CD4-positive, alpha-beta memory T cell (primary cell): ENCODE results near the gene TMEM252. TPM values are rescaled to one million over a fixed set of nuclear protein-coding genes. Genes with fewer than 3 reads are reported as not detected.

Experiments
- CTCF ChIA-PET: fragments of 350-600 bp; sonication (Branson Sonifier 250); formaldehyde crosslinking; loops from one replicate; lab custom pipeline; 2021; ENCODE audit warnings: inconsistent platforms; ENCODE audit not compliant: partially characterized antibody; lab: Charles Lee
- POLR2A ChIA-PET: fragments of 350-600 bp; sonication (Branson Sonifier 250); formaldehyde crosslinking; loops from one replicate; lab custom pipeline; 2021; ENCODE audit not compliant: partially characterized antibody; lab: Charles Lee
- DNase-seq, 5 donors: peaks; one replicate each; pipeline versions ENCODE4 v3.0.0 to v3.0.0-alpha.2; 2020 to 2022; ENCODE audit warnings: mixed read lengths in 1 of 5
- H3K27ac ChIP-seq: one replicate; pipeline ENCODE4 v1.7.0; 2013; ENCODE audit warnings: low read depth, low read length
- H3K27me3 ChIP-seq: 2 replicates; pipeline ENCODE4 v1.7.0; 2013; ENCODE audit warnings: mild to moderate bottlenecking, low read length, moderate library complexity; ENCODE audit not compliant: insufficient read depth
- H3K36me3 ChIP-seq: 2 replicates; pipeline ENCODE4 v1.7.0; 2013; ENCODE audit warnings: mild to moderate bottlenecking, low read length, moderate library complexity; ENCODE audit not compliant: insufficient read depth
- H3K4me1 ChIP-seq: 2 replicates; pipeline ENCODE4 v1.7.0; 2013; ENCODE audit warnings: mild to moderate bottlenecking, low read length, moderate library complexity; ENCODE audit not compliant: insufficient read depth
- H3K4me3 ChIP-seq, 2 donors: one replicate each; pipeline ENCODE4 v1.7.0; 2013; ENCODE audit warnings: low read length in 2 of 2, mild to moderate bottlenecking in 1 of 2
- H3K9me3 ChIP-seq, 2 donors: one replicate each; pipeline ENCODE4 v1.7.0; 2013; ENCODE audit warnings: low read length in 2 of 2, control low read depth in 1 of 2; ENCODE audit not compliant: control insufficient read depth in 1 of 2
- H3K27ac Mint-ChIP-seq, 7 donors: one replicate each; pipeline ENCODE4 v1.8.0; 2020 to 2021; ENCODE audit warnings: mixed read lengths in 7 of 7, mild to moderate bottlenecking in 6 of 7, inconsistent platforms in 3 of 7, moderate library complexity in 3 of 7
- H3K27me3 Mint-ChIP-seq, 2 donors: one replicate each; pipeline ENCODE4 v1.8.0; 2020 to 2021; ENCODE audit warnings: mixed read lengths in 2 of 2
- H3K36me3 Mint-ChIP-seq, 2 donors: one replicate each; pipeline ENCODE4 v1.8.0; 2020 to 2021; ENCODE audit warnings: mixed read lengths in 2 of 2, inconsistent platforms in 1 of 2, mild to moderate bottlenecking in 1 of 2
- H3K4me1 Mint-ChIP-seq, 4 donors: one replicate each; pipeline ENCODE4 v1.8.0; 2020 to 2021; ENCODE audit warnings: mixed read lengths in 4 of 4, mild to moderate bottlenecking in 1 of 4
- H3K4me3 Mint-ChIP-seq, 8 donors: one replicate each; pipeline ENCODE4 v1.8.0; 2020 to 2021; ENCODE audit warnings: mixed read lengths in 8 of 8, mild to moderate bottlenecking in 7 of 8, moderate library complexity in 6 of 8, inconsistent platforms in 3 of 8
- H3K9me3 Mint-ChIP-seq, 8 donors: one replicate each; pipeline ENCODE4 v1.8.0; 2020 to 2021; ENCODE audit warnings: mixed read lengths in 8 of 8, mild to moderate bottlenecking in 5 of 8, inconsistent platforms in 3 of 8, moderate library complexity in 1 of 8
- intact Hi-C: fragments of 100-400 bp; cut with micrococcal nuclease; formaldehyde crosslinking; loops from one replicate; pipeline ENCODE4 v1.15.1; 2023
- polyA plus RNA-seq, 2 donors: library from polyadenylated mRNA; unstranded; fragments of 300-500 nt; fragmentation: Illumina TruSeq; gene quantifications; one replicate each; pipeline ENCODE4 v1.2.3, GENCODE V29; 2021
- total RNA-seq, 2 experiments: library from RNA; stranded (reverse); gene quantifications; one replicate each; pipeline ENCODE4 v1.2.3, GENCODE V29; 2021

The TMEM252 gene
- total RNA-seq (not detected), polyA plus RNA-seq (not detected)

DNA sequence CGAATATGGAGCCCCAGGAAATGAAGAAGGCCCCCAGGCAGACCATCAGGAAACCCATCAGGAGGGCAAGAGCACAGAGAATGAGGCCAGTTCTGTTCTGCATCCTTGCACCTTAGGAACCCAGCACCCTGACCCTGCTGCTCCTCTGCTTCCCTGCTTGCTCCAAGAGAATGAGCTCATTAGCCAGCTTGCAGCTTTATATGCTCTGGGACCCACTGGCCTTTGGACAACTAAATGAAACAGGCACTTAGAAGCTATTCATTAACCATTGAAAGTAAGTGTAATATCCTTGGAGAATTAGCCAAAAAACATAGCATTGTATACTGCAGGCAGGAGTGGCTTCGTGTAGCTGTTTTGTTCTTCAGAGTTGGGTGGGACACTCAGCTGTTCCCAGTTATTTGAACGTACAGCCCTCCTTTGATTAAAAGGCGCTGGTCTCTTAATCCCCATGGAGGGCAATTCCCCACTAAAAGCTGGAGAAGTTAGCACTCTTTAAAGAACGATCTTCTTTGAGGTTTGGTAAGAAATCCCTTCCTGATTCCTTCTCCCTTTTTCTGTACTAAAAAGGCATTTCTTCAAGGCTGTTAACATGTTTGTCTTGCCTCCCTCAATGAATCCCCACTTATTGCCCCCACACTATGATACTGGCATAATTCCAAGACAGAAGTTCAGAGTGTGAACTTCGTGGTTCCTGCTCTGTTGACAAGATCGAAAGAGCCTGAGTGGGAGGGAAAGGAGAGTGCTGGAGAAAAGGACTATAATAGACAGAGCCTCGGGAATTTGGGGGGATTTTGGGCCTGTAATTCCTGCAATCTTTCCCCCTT, at the start of gene TMEM252:
Gene TMEM252, minus strand, starts transcription at position 172 of the 824 bp plus-strand sequence. Its CDS starts 69 bp downstream, at position 103.
- intact Hi-C loops = no loop called here
- Histone ChIP-seq H3K36me3 (no peaks in the 10 kb centered on the region), H3K4me3 (no peak within 1 kb of the TSS), H3K9me3 (no peaks in the 10 kb centered on the region), H3K4me1 (no peaks in the 10 kb centered on the region), H3K27ac (no peak within 1 kb of the TSS), H3K27me3 (no peaks in the 10 kb centered on the region)
- Mint-ChIP-seq H3K9me3 (peaks cover 0 to 3% (median 0%) of the 10 kb centered on the region in 8 donors), H3K27ac (no peak within 1 kb of the TSS), H3K4me3 (no peak within 1 kb of the TSS), H3K36me3 (no peaks in the 10 kb centered on the region), H3K27me3 (peaks cover 4 to 18% of the 10 kb centered on the region in 2 donors), H3K4me1 (no peaks in the 10 kb centered on the region)
- CTCF ChIA-PET = interaction anchor here (1.8 kb wide), 1 partner anchor 19 kb away, joined by 5 read pairs; no protein-coding TSS in a partner anchor
- POLR2A ChIA-PET = no interaction called here
- DNase-seq = no peak

DNA sequence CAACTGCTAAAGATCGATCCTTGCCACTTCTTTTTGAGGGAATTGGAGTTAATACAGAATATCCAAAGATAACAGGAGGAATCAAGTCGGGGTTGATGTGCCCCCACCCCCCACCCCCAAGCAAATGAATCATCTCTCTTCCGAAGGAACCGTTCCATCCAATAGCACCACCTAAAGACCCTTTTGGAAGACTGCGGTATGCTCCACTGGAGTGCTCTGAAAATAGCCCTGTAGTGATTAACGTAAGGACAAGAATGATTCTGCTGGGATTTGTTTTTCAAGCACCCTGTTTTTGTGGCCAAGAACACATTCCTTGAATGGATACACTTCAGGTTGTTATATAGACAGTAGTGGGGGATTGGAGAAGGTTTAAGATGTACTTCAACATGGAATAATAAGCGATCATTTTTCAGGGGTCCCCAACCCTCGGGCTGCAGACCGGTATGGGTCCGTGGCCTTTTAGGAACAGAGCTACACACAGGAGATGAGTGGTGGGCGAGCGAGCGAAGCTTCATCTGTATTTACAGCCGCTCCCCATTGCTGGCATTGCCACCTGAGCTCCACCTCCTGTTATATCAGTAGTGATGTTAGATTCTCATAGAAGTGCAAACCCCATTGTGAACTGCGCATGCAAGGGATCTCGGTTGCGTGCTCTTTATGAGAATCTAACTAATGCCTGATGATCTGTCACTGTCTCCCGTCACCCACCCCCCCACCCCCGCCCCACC, 44.5 kb upstream of the TMEM252 start:
- no peak for DNase-seq
- no peak overlapping the region for H3K27ac ChIP-seq
- peaks cover 0 to 3% (median 0%) of the 10 kb centered on the region in 4 donors for H3K4me1 Mint-ChIP-seq
- H3K27me3 ChIP-seq = no peaks in the 10 kb centered on the region
- H3K9me3 ChIP-seq = no peaks in the 10 kb centered on the region
- CTCF ChIA-PET = interaction anchor here (0.9 to 1.0 kb wide), 2 partner anchors 311 to 414 kb away, joined by 3 to 5 read pairs; no protein-coding TSS in a partner anchor
- H3K36me3 ChIP-seq = no peaks in the 10 kb centered on the region
- no peaks in the 10 kb centered on the region for H3K4me1 ChIP-seq
- intact Hi-C loops = loop anchor here (10.0 kb wide), 1 partner anchor 610 kb away; no protein-coding TSS in a partner anchor
- POLR2A ChIA-PET = no interaction called here
- H3K4me3 Mint-ChIP-seq = no peak overlapping the region
- no peaks in the 10 kb centered on the region for H3K9me3 Mint-ChIP-seq
- no peak overlapping the region for H3K4me3 ChIP-seq
- H3K36me3 Mint-ChIP-seq = no peaks in the 10 kb centered on the region
- peaks cover 2 to 9% of the 10 kb centered on the region in 2 donors for H3K27me3 Mint-ChIP-seq
- H3K27ac Mint-ChIP-seq = no peak overlapping the region

GRCh38 chr9:68584189-68585033, 43.7 kb upstream of the TMEM252 start:
- no peaks in the 10 kb centered on the region for H3K4me1 ChIP-seq
- intact Hi-C loops = loop anchor here (1.0 to 10.0 kb wide), 5 partner anchors 198 to 610 kb away; a partner anchor contains a TSS
- Mint-ChIP-seq H3K4me3 (no peak overlapping the region), H3K9me3 (no peaks in the 10 kb centered on the region), H3K36me3 (no peaks in the 10 kb centered on the region), H3K4me1 (peaks cover 0 to 3% (median 0%) of the 10 kb centered on the region in 4 donors), H3K27me3 (peaks cover 0 to 4% of the 10 kb centered on the region in 2 donors), H3K27ac (no peak overlapping the region)
- peak; percentile 78 to 83 (median 82) for DNase-seq
- ChIA-PET POLR2A (no interaction called here), CTCF (interaction anchor here (0.9 to 5.1 kb wide), 21 partner anchors 10 to 609 kb away, joined by 3 to 60 read pairs (median 4); partner anchors contain the start of gene FXN)
- H3K4me3 ChIP-seq = no peak overlapping the region
- H3K36me3 ChIP-seq = no peaks in the 10 kb centered on the region
- no peak overlapping the region for H3K27ac ChIP-seq
- H3K9me3 ChIP-seq = no peaks in the 10 kb centered on the region
- H3K27me3 ChIP-seq = no peaks in the 10 kb centered on the region

GRCh38 chr9:68581696-68582095, 41.0 kb upstream of the TMEM252 start:
- intact Hi-C loops = loop anchor here (5.0 to 10.0 kb wide), 2 partner anchors 201 to 613 kb away; a partner anchor contains a TSS
- Histone ChIP-seq H3K4me1 (no peaks in the 10 kb centered on the region), H3K36me3 (no peaks in the 10 kb centered on the region), H3K27ac (no peak overlapping the region), H3K27me3 (no peaks in the 10 kb centered on the region), H3K9me3 (no peaks in the 10 kb centered on the region), H3K4me3 (no peak overlapping the region)
- Mint-ChIP-seq H3K36me3 (no peaks in the 10 kb centered on the region), H3K9me3 (no peaks in the 10 kb centered on the region), H3K4me3 (no peak overlapping the region), H3K27ac (no peak overlapping the region), H3K27me3 (peaks cover 0 to 4% of the 10 kb centered on the region in 2 donors), H3K4me1 (peaks cover 0 to 3% (median 0%) of the 10 kb centered on the region in 4 donors)
- DNase-seq = no peak
- ChIA-PET CTCF (interaction anchor here (0.7 to 5.1 kb wide), 7 partner anchors 8 to 450 kb away, joined by 3 to 60 read pairs (median 7); no protein-coding TSS in a partner anchor), POLR2A (interaction anchor here (0.6 kb wide), 2 partner anchors 8 to 418 kb away, joined by 3 read pairs; no protein-coding TSS in a partner anchor)

- H3K4me3 ChIP-seq = no peak overlapping the region
- no peak for DNase-seq
- H3K27me3 ChIP-seq = no peaks in the 10 kb centered on the region
- H3K9me3 Mint-ChIP-seq = no peaks in the 10 kb centered on the region
- no peaks in the 10 kb centered on the region for H3K9me3 ChIP-seq
- ChIA-PET POLR2A (no interaction called here), CTCF (no interaction called here)
- H3K27ac Mint-ChIP-seq = no peak overlapping the region
- no peaks in the 10 kb centered on the region for H3K36me3 ChIP-seq
- H3K4me1 ChIP-seq = no peaks in the 10 kb centered on the region
- H3K4me1 Mint-ChIP-seq = no peaks in the 10 kb centered on the region
- H3K27me3 Mint-ChIP-seq = peaks cover 3 to 4% of the 10 kb centered on the region in 2 donors
- no peaks in the 10 kb centered on the region for H3K36me3 Mint-ChIP-seq
- H3K4me3 Mint-ChIP-seq = no peak overlapping the region
- H3K27ac ChIP-seq = no peak overlapping the region
- intact Hi-C loops = no loop called here
These were observed 37.3 kb upstream of the TMEM252 start for GRCh38 chr9:68577774-68578591.

- POLR2A ChIA-PET = no interaction called here
- Mint-ChIP-seq H3K4me1 (no peaks in the 10 kb centered on the region), H3K36me3 (no peaks in the 10 kb centered on the region), H3K4me3 (no peak overlapping the region), H3K27me3 (peaks cover 7 to 11% of the 10 kb centered on the region in 2 donors), H3K27ac (no peak overlapping the region), H3K9me3 (peaks cover 0 to 12% (median 3%) of the 10 kb centered on the region in 8 donors)
- Histone ChIP-seq H3K4me3 (no peak overlapping the region), H3K4me1 (no peaks in the 10 kb centered on the region), H3K36me3 (no peaks in the 10 kb centered on the region), H3K9me3 (no peaks in the 10 kb centered on the region), H3K27ac (no peak overlapping the region), H3K27me3 (no peaks in the 10 kb centered on the region)
- CTCF ChIA-PET = no interaction called here
- intact Hi-C loops = no loop called here
- DNase-seq = no peak
These were observed 35.1 kb upstream of the TMEM252 start for GRCh38 chr9:68575817-68576216.
